A549 (cell line): ENCODE results near the gene ZNF808. TPM values are rescaled to one million over a fixed set of nuclear protein-coding genes. Genes with fewer than 3 reads are reported as not detected.

ENCODE experiments used
- ATAC-seq, 2 experiments: fragments of 200-7000 bp in 1 of 2; fragments of >200 bp in 1 of 2; cut with Nextera tagmentation in 1 of 2; cut with Tn5 transposase in 1 of 2; 3 replicates each; pipeline versions ENCODE4 v1.8.0 to v1.9.1; 2018 to 2020; ENCODE audit warnings: mild to moderate bottlenecking in 1 of 2, moderate library complexity in 1 of 2
- CTCF ChIA-PET: fragments of 300-600 bp; sonication (Branson Sonifier 250); formaldehyde crosslinking; extraction: SDS; loops from one replicate; lab custom pipeline; 2021; ENCODE audit warnings: antibody characterized with exemption, inconsistent platforms; lab: Yijun Ruan, JAX
- POLR2A ChIA-PET: fragments of 350-600 bp; formaldehyde crosslinking; extraction: SDS; loops from one replicate; lab custom pipeline; 2021; ENCODE audit warnings: antibody characterized with exemption, inconsistent platforms; lab: Yijun Ruan, JAX
- DNase-seq, 2 experiments: peaks; one replicate each; pipeline versions ENCODE4 v3.0.0 to v3.0.0-alpha.2; 2011 to 2016; ENCODE audit warnings: low read depth in 1 of 2, low spot score in 1 of 2
- FAIRE-seq: peaks from 2 replicates; lab custom pipeline; 2011; peaks lifted over from hg19 to GRCh38; lab: Jason Lieb, UNC
- H3K27ac ChIP-seq, 2 experiments: fragments of >200 bp; sonication (Bioruptor Twin); formaldehyde crosslinking; 3 replicates each; pipeline ENCODE4 v1.5.1; 2016 to 2017
- H3K4me1 ChIP-seq: fragments of >200 bp; sonication (Bioruptor Twin); formaldehyde crosslinking; 3 replicates; pipeline ENCODE4 v1.6.1; 2016
- H3K4me2 ChIP-seq: fragments of >200 bp; sonication (Bioruptor Twin); formaldehyde crosslinking; 3 replicates; pipeline ENCODE4 v1.6.1; 2016
- H3K4me3 ChIP-seq: fragments of >200 bp; sonication (Bioruptor Twin); formaldehyde crosslinking; 3 replicates; pipeline ENCODE4 v1.5.1; 2016
- H3K9me3 ChIP-seq: fragments of >200 bp; sonication (Bioruptor Twin); formaldehyde crosslinking; 3 replicates; pipeline ENCODE4 v1.6.1; 2016
- BHLHE40 ChIP-seq: IDR thresholded peaks from 2 replicates; pipeline ENCODE4 v1.6.1; 2012; ENCODE audit warnings: low read depth, low read length, inconsistent platforms
- CBX8 ChIP-seq: fragments of 200-600 bp; sonication (generic); IDR thresholded peaks from 2 replicates; pipeline ENCODE4 v1.6.1; 2016
- CHD4 ChIP-seq: fragments of 200-600 bp; sonication (generic); IDR thresholded peaks from 2 replicates; pipeline ENCODE4 v1.6.1; 2016; ENCODE audit warnings: antibody characterized with exemption, mild to moderate bottlenecking, borderline replicate concordance
- FOSB ChIP-seq: fragments of 250-450 bp; sonication (Bioruptor Pico); IDR thresholded peaks from 2 replicates; pipeline ENCODE4 v1.5.0; 2020; ENCODE audit warnings: mild to moderate bottlenecking, moderate library complexity
- FOXS1 ChIP-seq: fragments of 250-450 bp; sonication (Bioruptor Pico); IDR thresholded peaks from 2 replicates; pipeline ENCODE4 v1.5.0; 2020; ENCODE audit warnings: mild to moderate bottlenecking, moderate library complexity
- HOXB13 ChIP-seq: fragments of 250-450 bp; sonication (Bioruptor Pico); IDR thresholded peaks from 2 replicates; pipeline ENCODE4 v1.5.0; 2020; ENCODE audit warnings: low read depth, mild to moderate bottlenecking, moderate library complexity
- HOXB5 ChIP-seq: fragments of 250-450 bp; sonication (Bioruptor Pico); IDR thresholded peaks from 2 replicates; pipeline ENCODE4 v1.5.0; 2020; ENCODE audit warnings: mild to moderate bottlenecking, moderate library complexity
- MYC ChIP-seq: IDR thresholded peaks from 2 replicates; pipeline ENCODE4 v1.6.1; 2012; ENCODE audit warnings: mild to moderate bottlenecking, inconsistent platforms, low read length, improper control_type of control experiment, borderline replicate concordance
- NFE2L2 ChIP-seq: fragments of 150-350 bp; conservative IDR thresholded peaks from 2 replicates; pipeline ENCODE4 v1.6.1; 2014; ENCODE audit warnings: low read length
- PHF8 ChIP-seq: fragments of 200-600 bp; sonication (generic); IDR thresholded peaks from 2 replicates; pipeline ENCODE4 v1.6.1; 2016; ENCODE audit warnings: low read depth, mild to moderate bottlenecking, antibody characterized with exemption, moderate library complexity, borderline replicate concordance
- RAD21 ChIP-seq, 2 experiments: fragments of >200 bp in 1 of 2; sonication (Bioruptor Twin) in 1 of 2; formaldehyde crosslinking in 1 of 2; IDR thresholded peaks in 1 of 2; conservative IDR thresholded peaks in 1 of 2; 2 replicates in 1 of 2; 3 replicates in 1 of 2; pipeline ENCODE4 v1.6.1; 2012 to 2018; ENCODE audit warnings: inconsistent platforms in 1 of 2
- RCOR1 ChIP-seq: fragments of 150-350 bp; IDR thresholded peaks from 2 replicates; pipeline ENCODE4 v1.6.1; 2014; ENCODE audit warnings: antibody characterized with exemption, low read length, low read depth
- RNF2 ChIP-seq: fragments of 200-600 bp; sonication (generic); IDR thresholded peaks from 2 replicates; pipeline ENCODE4 v1.6.1; 2016; ENCODE audit warnings: low read depth, mild to moderate bottlenecking, antibody characterized with exemption, moderate library complexity, borderline replicate concordance
- SMC3 ChIP-seq: fragments of >200 bp; sonication (Bioruptor Twin); formaldehyde crosslinking; IDR thresholded peaks from 3 replicates; pipeline ENCODE4 v1.6.1; 2018; ENCODE audit warnings: inconsistent platforms
- ZC3H11A ChIP-seq: fragments of 450-650 bp; IDR thresholded peaks from 2 replicates; pipeline ENCODE4 v1.6.1; 2014; ENCODE audit warnings: antibody characterized with exemption, mild to moderate bottlenecking
- WGBS: methylation state at CpG from one replicate; pipeline ENCODE4 v1.1.6; 2017; ENCODE audit errors: missing lambda C conversion rate; 5-methylcytosine and 5-hydroxymethylcytosine counted together
- polyA plus RNA-seq, 4 experiments: library from polyadenylated mRNA; depleted of rRNA in 3 of 4; stranded (reverse); fragments of >200 nt; fragmentation: RNase III in 1 of 4; extraction: RNeasy Plus Mini Kit Qiagen cat#74134 plus additional on column Dnase treatment in 1 of 4; gene quantifications; 2 replicates in 3 of 4; 3 replicates in 1 of 4; pipeline ENCODE4 v1.2.3, GENCODE V29; 2011 to 2017
- TF ChIP-seq, protein P1 (sequence below): IDR thresholded peaks from 2 replicates; pipeline ENCODE4 v1.6.1; 2012
- TF ChIP-seq, protein P2 (sequence below): IDR thresholded peaks from 2 replicates; pipeline ENCODE4 v1.6.1; 2012
- TF ChIP-seq, protein P3 (sequence below): fragments of 250-450 bp; sonication (Bioruptor Pico); IDR thresholded peaks from 2 replicates; pipeline ENCODE4 v1.5.0; 2021; ENCODE audit warnings: mild to moderate bottlenecking, moderate library complexity, borderline replicate concordance
- TF ChIP-seq, protein P4 (sequence below): fragments of 150-350 bp; IDR thresholded peaks from 2 replicates; pipeline ENCODE4 v1.6.1; 2014; ENCODE audit warnings: low read depth, mild to moderate bottlenecking, low read length
- TF ChIP-seq, protein P5 (sequence below): IDR thresholded peaks from 2 replicates; pipeline ENCODE4 v1.6.1; 2012; ENCODE audit warnings: low read depth, borderline replicate concordance

ZNF808 gene
- polyA plus RNA-seq, 2 of the 4 experiments (the other 2 are of a cell fraction): 0.22 to 0.45 TPM

DNA sequence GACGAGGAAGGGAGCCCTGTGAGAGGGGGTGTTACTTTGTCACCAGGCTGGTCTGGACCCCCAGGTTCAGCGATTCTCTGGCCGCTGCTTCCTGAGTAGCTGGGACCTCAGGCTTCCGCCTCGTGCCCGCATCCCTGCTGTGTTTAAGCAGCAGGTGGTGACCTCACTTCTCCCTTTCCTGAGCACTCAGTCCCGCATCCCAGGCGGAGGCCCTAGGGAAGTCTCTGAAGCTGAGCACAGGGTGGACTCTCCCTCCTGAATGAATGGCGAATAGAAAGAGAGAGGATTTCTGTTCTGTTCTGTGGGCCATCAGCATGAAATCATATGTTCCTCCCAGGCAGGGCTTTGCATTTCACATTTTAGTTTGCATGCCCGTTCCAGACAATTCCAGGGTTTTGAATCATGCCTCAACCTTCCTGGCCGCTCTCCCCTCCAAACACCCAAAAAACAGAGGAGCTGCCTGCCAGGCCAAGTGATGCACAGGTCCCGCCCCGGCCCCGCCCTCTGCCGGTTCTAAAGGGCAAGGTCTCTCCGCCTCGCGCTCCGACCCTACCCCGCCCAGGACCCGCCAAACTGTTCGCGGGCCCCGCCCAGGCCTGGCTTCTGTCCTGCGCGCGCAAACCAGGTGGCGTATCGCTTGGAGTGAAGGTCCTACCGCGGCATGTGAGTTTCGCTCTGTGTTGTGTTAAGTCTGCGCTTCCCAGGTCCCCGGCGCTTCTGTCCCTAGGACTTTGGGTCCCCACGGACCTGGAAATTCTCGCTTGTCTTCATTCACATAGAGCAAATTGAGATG lies 35.1 kb upstream of the ZNF808 start:
- H3K4me1 ChIP-seq: no peaks in the 10 kb centered on the region
- FAIRE-seq: no peak
- ChIA-PET CTCF (no interaction called here), POLR2A (no interaction called here)
- no peak overlapping the region for H3K4me2 ChIP-seq
- H3K9me3 ChIP-seq: peaks cover 59% of the 10 kb centered on the region; the same call in 2 of the 3 replicates
- 62% methylated on average over 34 of the region's 37 CpGs for WGBS
- TF ChIP-seq RNF2: no peak
- TF ChIP-seq RAD21 (conservative IDR thresholded peaks at IDR 0.05 in 1 of 2, IDR thresholded peaks at IDR 0.05 in 1 of 2): no peak
- TF ChIP-seq ZC3H11A: no peak
- TF ChIP-seq HOXB13: no peak
- no peak for TF ChIP-seq MYC
- no peak overlapping the region for H3K4me3 ChIP-seq
- no peak overlapping the region for H3K27ac ChIP-seq
- no peak for ATAC-seq
- no peak for DNase-seq

DNA sequence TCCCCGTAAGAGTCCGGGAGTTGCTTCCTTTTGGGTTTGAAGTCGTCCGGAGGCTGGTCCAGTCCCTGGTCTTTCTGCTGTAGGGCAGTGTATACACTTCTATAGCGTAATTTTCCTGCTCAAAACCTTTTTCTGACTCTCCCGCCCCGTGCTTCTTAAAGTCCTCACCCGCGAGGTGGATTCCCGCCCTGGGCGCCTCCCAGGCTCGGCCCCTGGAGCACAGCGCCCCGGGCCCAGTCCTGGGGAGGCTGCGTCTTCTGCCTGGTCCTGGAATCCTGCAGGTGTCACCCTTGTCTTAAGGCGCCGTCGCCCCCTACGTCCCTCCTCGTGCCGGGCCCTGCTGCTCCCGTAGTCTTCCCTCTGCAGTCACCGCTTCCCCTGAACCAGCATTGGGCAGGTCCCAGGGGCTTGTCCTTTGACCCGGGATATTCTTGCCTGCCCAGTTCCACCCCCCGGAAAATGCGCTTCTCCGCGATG lies 34.4 kb upstream of the ZNF808 start:
- POLR2A ChIA-PET: no interaction called here
- 52% methylated on average over 27 of the region's 28 CpGs for WGBS
- no peak for ATAC-seq

More for the DNA sequence above, 34.4 kb upstream of the ZNF808 start:
- Histone ChIP-seq H3K4me2 (no peak overlapping the region), H3K4me3 (no peak overlapping the region), H3K27ac (no peak overlapping the region), H3K9me3 (peaks cover 55% of the 10 kb centered on the region; the same call in 2 of the 3 replicates), H3K4me1 (no peaks in the 10 kb centered on the region)
- FAIRE-seq (no peak), DNase-seq (no peak)
- CTCF ChIA-PET: no interaction called here
- TF ChIP-seq RCOR1 (no peak), HOXB5 (CRISPR knock-in tag) (no peak), NFE2L2 (no peak), CBX8 (no peak), FOSB (CRISPR knock-in tag) (no peak), BHLHE40 (no peak), SMC3 (no peak), FOXS1 (CRISPR knock-in tag) (no peak), PHF8 (no peak), CHD4 (no peak)
- TF ChIP-seq, protein P1, sequence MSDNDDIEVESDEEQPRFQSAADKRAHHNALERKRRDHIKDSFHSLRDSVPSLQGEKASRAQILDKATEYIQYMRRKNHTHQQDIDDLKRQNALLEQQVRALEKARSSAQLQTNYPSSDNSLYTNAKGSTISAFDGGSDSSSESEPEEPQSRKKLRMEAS: no peak
- TF ChIP-seq, protein P2, sequence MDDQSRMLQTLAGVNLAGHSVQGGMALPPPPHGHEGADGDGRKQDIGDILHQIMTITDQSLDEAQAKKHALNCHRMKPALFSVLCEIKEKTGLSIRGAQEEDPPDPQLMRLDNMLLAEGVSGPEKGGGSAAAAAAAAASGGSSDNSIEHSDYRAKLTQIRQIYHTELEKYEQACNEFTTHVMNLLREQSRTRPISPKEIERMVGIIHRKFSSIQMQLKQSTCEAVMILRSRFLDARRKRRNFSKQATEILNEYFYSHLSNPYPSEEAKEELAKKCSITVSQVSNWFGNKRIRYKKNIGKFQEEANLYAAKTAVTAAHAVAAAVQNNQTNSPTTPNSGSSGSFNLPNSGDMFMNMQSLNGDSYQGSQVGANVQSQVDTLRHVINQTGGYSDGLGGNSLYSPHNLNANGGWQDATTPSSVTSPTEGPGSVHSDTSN: no peak
- TF ChIP-seq, protein P3, sequence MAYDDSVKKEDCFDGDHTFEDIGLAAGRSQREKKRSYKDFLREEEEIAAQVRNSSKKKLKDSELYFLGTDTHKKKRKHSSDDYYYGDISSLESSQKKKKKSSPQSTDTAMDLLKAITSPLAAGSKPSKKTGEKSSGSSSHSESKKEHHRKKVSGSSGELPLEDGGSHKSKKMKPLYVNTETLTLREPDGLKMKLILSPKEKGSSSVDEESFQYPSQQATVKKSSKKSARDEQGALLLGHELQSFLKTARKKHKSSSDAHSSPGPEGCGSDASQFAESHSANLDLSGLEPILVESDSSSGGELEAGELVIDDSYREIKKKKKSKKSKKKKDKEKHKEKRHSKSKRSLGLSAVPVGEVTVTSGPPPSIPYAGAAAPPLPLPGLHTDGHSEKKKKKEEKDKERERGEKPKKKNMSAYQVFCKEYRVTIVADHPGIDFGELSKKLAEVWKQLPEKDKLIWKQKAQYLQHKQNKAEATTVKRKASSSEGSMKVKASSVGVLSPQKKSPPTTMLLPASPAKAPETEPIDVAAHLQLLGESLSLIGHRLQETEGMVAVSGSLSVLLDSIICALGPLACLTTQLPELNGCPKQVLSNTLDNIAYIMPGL: no peak
- TF ChIP-seq, protein P4, sequence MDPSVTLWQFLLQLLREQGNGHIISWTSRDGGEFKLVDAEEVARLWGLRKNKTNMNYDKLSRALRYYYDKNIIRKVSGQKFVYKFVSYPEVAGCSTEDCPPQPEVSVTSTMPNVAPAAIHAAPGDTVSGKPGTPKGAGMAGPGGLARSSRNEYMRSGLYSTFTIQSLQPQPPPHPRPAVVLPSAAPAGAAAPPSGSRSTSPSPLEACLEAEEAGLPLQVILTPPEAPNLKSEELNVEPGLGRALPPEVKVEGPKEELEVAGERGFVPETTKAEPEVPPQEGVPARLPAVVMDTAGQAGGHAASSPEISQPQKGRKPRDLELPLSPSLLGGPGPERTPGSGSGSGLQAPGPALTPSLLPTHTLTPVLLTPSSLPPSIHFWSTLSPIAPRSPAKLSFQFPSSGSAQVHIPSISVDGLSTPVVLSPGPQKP: no peak
- TF ChIP-seq, protein P5, sequence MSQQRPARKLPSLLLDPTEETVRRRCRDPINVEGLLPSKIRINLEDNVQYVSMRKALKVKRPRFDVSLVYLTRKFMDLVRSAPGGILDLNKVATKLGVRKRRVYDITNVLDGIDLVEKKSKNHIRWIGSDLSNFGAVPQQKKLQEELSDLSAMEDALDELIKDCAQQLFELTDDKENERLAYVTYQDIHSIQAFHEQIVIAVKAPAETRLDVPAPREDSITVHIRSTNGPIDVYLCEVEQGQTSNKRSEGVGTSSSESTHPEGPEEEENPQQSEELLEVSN: no peak
